Body of pancreas (tissue), 4 donors: ENCODE measurements around the gene CLN5.

ENCODE experiments used
- POLR2A ChIP-seq, 3 donors: fragments of 450-650 bp; IDR thresholded peaks; one replicate each; pipeline ENCODE4 v1.6.1; 2016; ENCODE audit warnings: antibody characterized with exemption in 3 of 3, mild to moderate bottlenecking in 2 of 3
- TF ChIP-seq, protein P1 (sequence below), 7 experiments: fragments of 450-650 bp in 4 of 7; fragments of 200-600 bp in 3 of 7; sonication (generic) in 3 of 7; IDR thresholded peaks; one replicate each; pipeline ENCODE4 v1.5.1; 2016 to 2019; ENCODE audit warnings: antibody characterized with exemption in 7 of 7

DNA sequence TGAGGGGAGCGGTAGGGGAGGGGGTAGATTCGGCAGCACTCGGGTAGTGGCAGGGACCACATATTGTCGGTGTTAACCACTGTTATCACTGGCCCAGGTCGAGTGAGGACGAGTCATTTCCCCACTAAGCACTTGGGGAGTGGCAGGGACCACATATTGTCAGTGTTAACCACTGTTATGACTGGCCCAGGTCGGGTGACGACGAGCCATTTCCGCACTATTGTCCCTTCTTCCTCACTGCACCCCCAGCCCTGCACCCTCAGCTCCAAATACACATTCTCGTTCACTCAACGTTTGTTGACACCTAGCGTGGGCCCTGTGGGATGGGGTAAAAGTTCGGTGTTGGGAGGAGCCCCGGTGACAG, 467 bp upstream of the CLN5 start:
- TF ChIP-seq POLR2A (IDR thresholded peaks at IDR 0.05) = no peak
- TF ChIP-seq, protein P1, sequence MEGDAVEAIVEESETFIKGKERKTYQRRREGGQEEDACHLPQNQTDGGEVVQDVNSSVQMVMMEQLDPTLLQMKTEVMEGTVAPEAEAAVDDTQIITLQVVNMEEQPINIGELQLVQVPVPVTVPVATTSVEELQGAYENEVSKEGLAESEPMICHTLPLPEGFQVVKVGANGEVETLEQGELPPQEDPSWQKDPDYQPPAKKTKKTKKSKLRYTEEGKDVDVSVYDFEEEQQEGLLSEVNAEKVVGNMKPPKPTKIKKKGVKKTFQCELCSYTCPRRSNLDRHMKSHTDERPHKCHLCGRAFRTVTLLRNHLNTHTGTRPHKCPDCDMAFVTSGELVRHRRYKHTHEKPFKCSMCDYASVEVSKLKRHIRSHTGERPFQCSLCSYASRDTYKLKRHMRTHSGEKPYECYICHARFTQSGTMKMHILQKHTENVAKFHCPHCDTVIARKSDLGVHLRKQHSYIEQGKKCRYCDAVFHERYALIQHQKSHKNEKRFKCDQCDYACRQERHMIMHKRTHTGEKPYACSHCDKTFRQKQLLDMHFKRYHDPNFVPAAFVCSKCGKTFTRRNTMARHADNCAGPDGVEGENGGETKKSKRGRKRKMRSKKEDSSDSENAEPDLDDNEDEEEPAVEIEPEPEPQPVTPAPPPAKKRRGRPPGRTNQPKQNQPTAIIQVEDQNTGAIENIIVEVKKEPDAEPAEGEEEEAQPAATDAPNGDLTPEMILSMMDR (IDR thresholded peaks at IDR 0.05) = no peak
